ENCODE results near the gene TATDN3.

GRCh38 chr1:212860713-212861581 lies 69.3 kb downstream of the TATDN3 start:
- TF ChIP-seq CTCF (IDR thresholded peaks at IDR 0.05; ENCODE audit: low read depth, low read length, poor library complexity, severe bottlenecking) (no peak), EZH2phosphoT487 (IDR thresholded peaks at IDR 0.05; ENCODE audit: borderline replicate concordance, low read length) (no peak)

All from DOHH2 (cell line).